H9 (cell line): Measurements from ENCODE around the gene IRF2. TPM values are rescaled to one million over a fixed set of nuclear protein-coding genes. Genes with fewer than 3 reads are reported as not detected.

Experiments
- DNase-seq: peaks from one replicate; pipeline ENCODE4 v3.0.0-alpha.2; 2017
- H2AFZ ChIP-seq: one replicate; pipeline ENCODE4 v1.6.1; 2013; ENCODE audit warnings: mild to moderate bottlenecking, low read length, control low read depth, moderate library complexity
- H2AK5ac ChIP-seq: 2 replicates; pipeline ENCODE4 v1.6.1; 2013; ENCODE audit warnings: low read length, control low read depth, mixed read lengths; ENCODE audit not compliant: insufficient read length
- H2BK120ac ChIP-seq: one replicate; pipeline ENCODE4 v1.6.1; 2013; ENCODE audit warnings: low read depth, mild to moderate bottlenecking, low read length, control low read depth, inconsistent platforms; ENCODE audit not compliant: poor library complexity, severe bottlenecking
- H2BK12ac ChIP-seq: 2 replicates; pipeline ENCODE4 v1.6.1; 2013; ENCODE audit warnings: low read length, control low read depth, mixed read lengths, low read depth; ENCODE audit not compliant: insufficient read length
- H2BK15ac ChIP-seq: 2 replicates; pipeline ENCODE4 v1.6.1; 2013; ENCODE audit warnings: low read depth, low read length, control low read depth
- H2BK20ac ChIP-seq: one replicate; pipeline ENCODE4 v1.6.1; 2013; ENCODE audit warnings: low read depth, mild to moderate bottlenecking, low read length, control low read depth, inconsistent platforms; ENCODE audit not compliant: poor library complexity, severe bottlenecking
- H2BK5ac ChIP-seq: 2 replicates; pipeline ENCODE4 v1.6.1; 2013; ENCODE audit warnings: low read length, control low read depth, mixed read lengths; ENCODE audit not compliant: insufficient read length
- H3K14ac ChIP-seq: 2 replicates; pipeline ENCODE4 v1.6.1; 2013; ENCODE audit warnings: low read length, control low read depth; ENCODE audit not compliant: insufficient read depth
- H3K18ac ChIP-seq: 2 replicates; pipeline ENCODE4 v1.6.1; 2013; ENCODE audit warnings: low read depth, mild to moderate bottlenecking, mixed read lengths, low read length, control low read depth; ENCODE audit not compliant: insufficient read length
- H3K23ac ChIP-seq: 2 replicates; pipeline ENCODE4 v1.6.1; 2013; ENCODE audit warnings: low read length, control low read depth, mixed read lengths, low read depth; ENCODE audit not compliant: insufficient read length
- H3K23me2 ChIP-seq: 2 replicates; pipeline ENCODE4 v1.6.1; 2013; ENCODE audit warnings: low read depth, mild to moderate bottlenecking, mixed read lengths, low read length, control low read depth; ENCODE audit not compliant: insufficient read length, poor library complexity, severe bottlenecking
- H3K27ac ChIP-seq: 2 replicates; pipeline ENCODE4 v1.5.1; 2013; ENCODE audit warnings: low read length, control low read depth, mixed read lengths, low read depth; ENCODE audit not compliant: insufficient read length
- H3K27me3 ChIP-seq: 2 replicates; pipeline ENCODE4 v1.6.1; 2013; ENCODE audit warnings: low read length, control low read depth, inconsistent platforms; ENCODE audit not compliant: insufficient read depth
- H3K4ac ChIP-seq: 2 replicates; pipeline ENCODE4 v1.6.1; 2013; ENCODE audit warnings: low read depth, mild to moderate bottlenecking, control low read depth, inconsistent platforms, low read length, moderate library complexity
- H3K4me1 ChIP-seq: 2 replicates; pipeline ENCODE4 v1.6.1; 2013; ENCODE audit warnings: low read length, control low read depth, inconsistent platforms; ENCODE audit not compliant: insufficient read depth
- H3K4me2 ChIP-seq: 2 replicates; pipeline ENCODE4 v1.6.1; 2013; ENCODE audit warnings: low read length, control low read depth, mixed read lengths; ENCODE audit not compliant: insufficient read length, insufficient read depth
- H3K56ac ChIP-seq: 2 replicates; pipeline ENCODE4 v1.6.1; 2013; ENCODE audit warnings: low read depth, mild to moderate bottlenecking, mixed read lengths, low read length, control low read depth; ENCODE audit not compliant: insufficient read length
- H3K79me1 ChIP-seq: 2 replicates; pipeline ENCODE4 v1.6.1; 2013; ENCODE audit warnings: low read depth, mild to moderate bottlenecking, moderate library complexity, low read length, control low read depth, inconsistent platforms; ENCODE audit not compliant: insufficient read depth, poor library complexity, severe bottlenecking
- H3K79me2 ChIP-seq: 2 replicates; pipeline ENCODE4 v1.6.1; 2013; ENCODE audit warnings: low read length, control low read depth, inconsistent platforms; ENCODE audit not compliant: insufficient read depth
- H3K9ac ChIP-seq: 2 replicates; pipeline ENCODE4 v1.6.1; 2013; ENCODE audit warnings: low read length, control low read depth, mixed read lengths; ENCODE audit not compliant: insufficient read length; ENCODE audit errors: extremely low read depth
- H3K9me3 ChIP-seq: one replicate; pipeline ENCODE4 v1.6.1; 2013; ENCODE audit warnings: low read depth, low read length, inconsistent platforms; ENCODE audit not compliant: control insufficient read depth
- H3T11ph ChIP-seq: one replicate; pipeline ENCODE4 v1.6.1; 2013; ENCODE audit warnings: mild to moderate bottlenecking, low read length, control low read depth, inconsistent platforms
- H4K20me1 ChIP-seq: one replicate; pipeline ENCODE4 v1.6.1; 2013; ENCODE audit not compliant: control insufficient read depth, insufficient read length, insufficient read depth
- H4K5ac ChIP-seq: 2 replicates; pipeline ENCODE4 v1.6.1; 2013; ENCODE audit warnings: low read depth, mild to moderate bottlenecking, mixed read lengths, low read length, control low read depth; ENCODE audit not compliant: insufficient read length
- H4K8ac ChIP-seq: replicated peaks from 2 replicates; pipeline ENCODE4 v1.6.1; 2013; ENCODE audit warnings: low read length, control low read depth, mixed read lengths, low read depth; ENCODE audit not compliant: insufficient read length
- H4K91ac ChIP-seq: 2 replicates; pipeline ENCODE4 v1.6.1; 2013; ENCODE audit warnings: low read depth, mild to moderate bottlenecking, moderate library complexity, mixed read lengths, low read length, control low read depth; ENCODE audit not compliant: insufficient read length
- H3K27ac Mint-ChIP-seq, 3 experiments: 2 replicates in 2 of 3; 3 replicates in 1 of 3; pipeline ENCODE4 v1.8.0; 2020 to 2021; ENCODE audit warnings: mixed read lengths in 3 of 3, mild to moderate bottlenecking in 1 of 3, moderate library complexity in 1 of 3
- H3K27me3 Mint-ChIP-seq: 2 replicates; pipeline ENCODE4 v1.8.0; 2021; ENCODE audit warnings: low read depth, mild to moderate bottlenecking, moderate library complexity, mixed read lengths
- H3K36me3 Mint-ChIP-seq, 3 experiments: 2 replicates in 2 of 3; 3 replicates in 1 of 3; pipeline ENCODE4 v1.8.0; 2020 to 2021; ENCODE audit warnings: low read depth in 3 of 3, mixed read lengths in 3 of 3; ENCODE audit not compliant: insufficient read depth in 1 of 3
- H3K4me1 Mint-ChIP-seq, 2 experiments: 2 replicates each; pipeline ENCODE4 v1.8.0; 2020; ENCODE audit warnings: mixed read lengths in 2 of 2
- H3K4me3 Mint-ChIP-seq, 2 experiments: 2 replicates in 1 of 2; 3 replicates in 1 of 2; pipeline ENCODE4 v1.8.0; 2020 to 2021; ENCODE audit warnings: mild to moderate bottlenecking in 2 of 2, mixed read lengths in 2 of 2, moderate library complexity in 1 of 2
- H3K9me3 Mint-ChIP-seq, 2 experiments: 2 replicates in 1 of 2; 3 replicates in 1 of 2; pipeline ENCODE4 v1.8.0; 2020; ENCODE audit warnings: mild to moderate bottlenecking in 2 of 2, mixed read lengths in 2 of 2, moderate library complexity in 1 of 2
- CTCF ChIP-seq: fragments of 200-600 bp; sonication (generic); conservative IDR thresholded peaks from 3 replicates; pipeline ENCODE4 v1.8.0; 2021; ENCODE audit warnings: antibody characterized with exemption, mild to moderate bottlenecking
- WGBS: extraction: QIAGEN DNeasy Blood & Tissue Kit; methylation state at CpG from one replicate; pipeline ENCODE4 v1.1.7; 2013; ENCODE audit warnings: missing lambda C conversion rate, low lambda C conversion rate, mixed read lengths; ENCODE audit not compliant: insufficient read length; ENCODE audit errors: extremely low coverage; 5-methylcytosine and 5-hydroxymethylcytosine counted together
- total RNA-seq: library from RNA; stranded (reverse); gene quantifications from 2 replicates; pipeline ENCODE4 v1.2.1, GENCODE V29; 2021

Gene IRF2
- total RNA-seq, 1 experiment from 2014 or later, result 13.5 TPM

DNA sequence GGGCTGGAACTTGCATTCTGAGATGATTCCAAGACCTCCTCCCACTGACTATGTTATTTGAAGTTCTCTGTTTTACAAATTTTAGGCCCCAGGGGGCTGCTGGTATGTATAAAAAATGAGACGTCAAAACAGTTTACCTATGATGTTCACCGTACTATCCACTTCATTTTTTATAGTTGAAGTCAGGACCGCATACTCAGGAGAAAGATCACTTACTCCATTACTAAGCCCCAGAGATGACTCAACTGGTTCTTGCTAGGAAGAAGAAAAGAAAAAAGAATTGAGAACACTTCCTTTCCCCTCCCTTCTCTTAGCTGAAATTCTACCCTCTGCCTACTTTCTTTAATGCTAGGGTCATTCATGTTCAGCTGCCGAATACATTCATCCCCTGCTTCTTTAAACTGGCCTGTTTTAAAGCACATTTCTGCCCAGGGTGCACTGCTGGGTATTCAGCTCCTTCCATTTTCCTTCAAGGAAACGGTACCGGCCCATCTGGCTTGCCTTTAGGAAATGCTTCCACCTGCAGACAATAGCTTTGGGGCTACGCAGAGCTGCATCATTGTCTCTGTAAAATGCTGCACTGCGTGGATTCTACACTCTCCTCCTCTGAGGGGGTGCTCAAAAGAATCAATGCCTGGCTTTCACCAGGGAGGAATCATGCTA lies 66.2 kb downstream of the IRF2 start:
- H4K91ac ChIP-seq, result no peak overlapping the region
- no peak overlapping the region for H2AFZ ChIP-seq
- no peak overlapping the region for H2BK15ac ChIP-seq
- Mint-ChIP-seq H3K27ac (peak overlapping the region; percentile 4 to 91 (median 82); a peak in 4 of 7 replicates), H3K4me3 (no peak overlapping the region; a peak in 1 of 5 replicates), H3K36me3 (peaks cover 20 to 42% (median 40%) of the 10 kb centered on the region in 3 experiments), H3K4me1 (peaks cover 35 to 39% of the 10 kb centered on the region in 2 experiments), H3K9me3 (no peaks in the 10 kb centered on the region), H3K27me3 (no peaks in the 10 kb centered on the region)
- no peaks in the 10 kb centered on the region for H3K79me1 ChIP-seq
- no peak overlapping the region for H2BK12ac ChIP-seq
- H2BK20ac ChIP-seq, result no peak overlapping the region
- H3K27me3 ChIP-seq, result no peaks in the 10 kb centered on the region
- no peaks in the 10 kb centered on the region for H3K9me3 ChIP-seq
- no peaks in the 10 kb centered on the region for H4K20me1 ChIP-seq
- H3K27ac ChIP-seq, result peak overlapping the region; percentile 7
- H3K14ac ChIP-seq, result no peak overlapping the region
- WGBS, result no CpG with 5 or more reads among the region's 8 CpGs
- no peak overlapping the region for H3K56ac ChIP-seq
- H3K79me2 ChIP-seq, result no peaks in the 10 kb centered on the region
- H3K9ac ChIP-seq, result no peak overlapping the region
- no peak for TF ChIP-seq CTCF
- H2AK5ac ChIP-seq, result no peak overlapping the region
- no peak overlapping the region for H4K5ac ChIP-seq
- H3K23ac ChIP-seq, result no peak overlapping the region
- peaks cover 9% of the 10 kb centered on the region for H3K4me1 ChIP-seq
- no peak overlapping the region for H3K4ac ChIP-seq
- no peak overlapping the region for H3K18ac ChIP-seq
- no peak for DNase-seq
- H2BK5ac ChIP-seq, result no peak overlapping the region
- no peaks in the 10 kb centered on the region for H3K23me2 ChIP-seq
- no peak overlapping the region for H4K8ac ChIP-seq
- H3T11ph ChIP-seq, result no peak overlapping the region
- H3K4me2 ChIP-seq, result no peak overlapping the region
- no peak overlapping the region for H2BK120ac ChIP-seq
